NCI-H510A (cell line): Measurements from ENCODE around the gene EXD1.
"Not testable (repeated sequence)": the region's sequence is repeated elsewhere in the genome, so short reads cannot be mapped to it uniquely, and the experiment has no call there.

ENCODE experiments used
- DNase-seq: peaks from one replicate; lab custom pipeline; 2025; lab: John Stamatoyannopoulos, UW

The EXD1 gene, protein sequence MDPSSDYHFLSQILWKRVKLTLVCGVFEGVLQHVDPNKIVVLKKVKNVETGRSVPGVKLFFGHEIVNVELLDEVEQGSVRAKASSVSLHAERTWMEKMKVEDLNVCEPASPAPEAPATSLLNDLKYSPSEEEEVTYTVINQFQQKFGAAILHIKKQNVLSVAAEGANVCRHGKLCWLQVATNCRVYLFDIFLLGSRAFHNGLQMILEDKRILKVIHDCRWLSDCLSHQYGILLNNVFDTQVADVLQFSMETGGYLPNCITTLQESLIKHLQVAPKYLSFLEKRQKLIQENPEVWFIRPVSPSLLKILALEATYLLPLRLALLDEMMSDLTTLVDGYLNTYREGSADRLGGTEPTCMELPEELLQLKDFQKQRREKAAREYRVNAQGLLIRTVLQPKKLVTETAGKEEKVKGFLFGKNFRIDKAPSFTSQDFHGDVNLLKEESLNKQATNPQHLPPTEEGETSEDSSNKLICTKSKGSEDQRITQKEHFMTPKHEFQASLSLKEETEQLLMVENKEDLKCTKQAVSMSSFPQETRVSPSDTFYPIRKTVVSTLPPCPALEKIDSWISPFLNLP

DNA sequence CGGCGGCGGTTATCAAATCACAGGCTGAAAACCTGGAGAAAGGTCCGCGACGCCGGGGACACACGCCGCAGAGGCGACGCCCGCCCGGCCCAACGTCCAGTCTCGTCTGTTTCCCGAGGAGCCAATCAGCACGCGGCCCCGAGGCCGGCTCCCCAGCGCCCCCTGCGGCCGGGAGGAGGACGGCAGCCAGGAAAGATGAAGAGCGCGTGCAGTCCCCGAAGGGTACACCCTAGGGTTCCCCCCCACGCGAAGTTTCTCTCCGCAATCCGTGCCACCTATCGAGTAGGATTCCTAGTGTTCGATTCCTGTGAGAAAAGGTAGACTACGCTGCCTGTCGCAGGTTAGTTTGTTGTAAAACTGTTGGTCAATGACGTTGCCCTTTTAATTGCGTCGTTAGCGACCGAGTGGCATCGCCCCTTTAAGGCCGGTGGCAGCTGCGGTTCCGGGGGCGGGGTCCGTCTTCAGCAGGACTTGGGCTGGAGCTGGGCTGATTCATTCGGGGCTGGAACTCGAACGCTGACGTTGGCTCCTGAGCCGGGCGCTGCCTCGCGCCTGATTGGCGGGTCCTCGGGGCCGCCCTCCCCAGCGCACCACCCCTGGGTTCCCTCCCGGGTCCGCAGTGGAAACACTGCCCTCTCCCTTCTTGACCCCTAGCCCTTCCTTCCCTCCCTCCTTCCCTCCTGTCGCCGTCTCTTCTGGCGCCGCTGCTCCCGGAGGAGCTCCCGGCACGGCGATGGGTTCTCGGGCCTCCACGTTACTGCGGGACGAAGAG lies at the start of gene EXD1, which contains the start of gene CHP1:
Gene EXD1, minus strand, starts transcription at position 108 of the 772 bp plus-strand sequence. CDS start 4,182 bp downstream, outside the sequence.
Gene CHP1, plus strand, starts transcription at position 619 of the 772 bp plus-strand sequence. Its CDS starts 115 bp downstream, at position 734.
- peak; percentile 92 for DNase-seq

DNA sequence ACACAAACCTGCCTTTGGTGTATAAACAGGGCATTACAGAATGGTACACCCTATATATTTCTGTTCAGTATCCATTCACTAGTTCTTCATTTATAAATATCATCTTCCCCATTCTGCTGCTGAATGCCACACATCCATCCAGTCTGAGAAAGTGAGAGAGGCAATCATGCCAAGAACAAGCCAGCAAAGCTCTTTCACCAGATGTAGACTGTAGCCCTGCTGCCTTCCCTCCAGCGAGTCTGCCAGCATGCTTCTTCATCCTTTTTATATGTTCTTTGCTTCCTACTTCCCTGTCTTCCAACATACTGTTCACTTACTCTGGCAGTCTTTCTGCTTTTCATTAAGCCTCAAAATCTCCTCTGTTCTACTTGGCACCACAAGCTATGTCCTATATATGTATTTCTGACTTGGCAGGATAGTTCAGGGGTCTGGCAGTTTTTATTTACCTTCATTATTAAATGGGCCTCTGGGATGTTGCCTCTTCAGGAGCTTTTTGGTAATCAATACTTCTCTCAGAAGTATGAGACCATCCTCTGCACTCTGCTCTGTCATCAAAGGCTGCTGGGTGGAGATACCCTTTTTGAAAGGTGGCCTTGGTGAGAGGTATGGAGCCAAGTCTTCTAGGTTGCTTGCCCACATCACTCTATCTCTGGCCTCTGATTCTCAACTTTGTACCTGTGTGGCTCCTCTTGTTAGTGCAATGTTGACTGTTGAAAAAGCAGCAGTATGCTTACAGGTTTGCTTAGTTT lies 49.2 kb upstream of the EXD1 start:
- no peak for DNase-seq

DNA sequence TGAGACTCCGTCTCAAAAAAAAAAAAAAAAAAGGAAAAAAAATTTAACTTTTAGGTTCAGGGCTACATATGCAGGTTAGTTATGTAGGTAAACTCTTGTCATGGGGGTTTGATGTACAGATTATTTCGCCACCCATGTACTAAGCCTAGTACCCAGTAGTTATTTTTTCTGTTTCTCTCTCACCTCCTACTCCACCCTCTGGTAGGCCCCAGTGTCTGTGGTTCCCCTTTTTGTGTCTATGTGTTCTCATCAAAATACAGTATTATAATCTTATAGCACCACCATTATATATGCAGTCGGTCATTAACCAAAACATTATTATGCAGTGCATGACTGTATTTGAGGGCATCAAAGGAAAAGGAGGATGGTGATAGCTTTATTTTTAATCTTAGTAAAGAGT lies 47.8 kb upstream of the EXD1 start:
- no peak for DNase-seq

DNA sequence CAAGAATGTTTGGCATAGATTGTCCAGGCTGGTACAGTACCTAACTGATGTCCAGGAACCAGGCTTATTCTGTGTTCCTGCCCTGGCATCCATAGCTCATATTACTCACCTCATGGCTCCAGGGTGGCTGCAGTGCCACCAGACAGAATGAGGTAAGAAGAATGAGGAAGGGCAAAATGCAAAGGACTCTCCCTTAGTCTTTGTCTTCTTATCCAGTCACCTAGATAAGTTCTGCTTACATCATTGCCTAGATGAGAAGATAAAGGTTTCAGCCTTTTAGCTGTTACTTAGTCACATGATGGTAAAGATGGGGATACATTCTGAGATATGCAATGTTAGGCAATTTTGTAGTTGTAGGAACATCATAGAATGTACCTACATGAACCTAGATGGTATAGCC lies 46.3 kb upstream of the EXD1 start:
- no peak for DNase-seq

DNA sequence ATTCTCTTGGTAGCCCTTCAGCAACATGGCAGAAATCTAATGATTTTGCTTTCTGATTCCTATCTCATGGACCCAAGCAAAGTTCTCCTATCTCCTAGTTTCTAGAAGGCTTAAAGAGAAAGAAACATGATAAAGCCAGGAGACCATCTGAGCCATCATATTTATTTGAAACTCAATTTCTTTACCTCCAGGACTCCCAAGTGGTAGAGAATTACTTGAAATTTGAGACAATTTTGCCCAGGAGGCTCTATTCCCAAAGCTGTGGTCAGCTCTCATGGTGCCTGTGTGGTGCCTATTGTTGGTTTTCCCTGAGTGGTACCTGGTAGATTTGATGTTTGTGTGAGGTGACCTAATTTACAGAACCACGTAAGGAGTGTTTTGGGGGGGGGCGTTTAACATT lies 39.3 kb upstream of the EXD1 start:
- DNase-seq: no peak

DNA sequence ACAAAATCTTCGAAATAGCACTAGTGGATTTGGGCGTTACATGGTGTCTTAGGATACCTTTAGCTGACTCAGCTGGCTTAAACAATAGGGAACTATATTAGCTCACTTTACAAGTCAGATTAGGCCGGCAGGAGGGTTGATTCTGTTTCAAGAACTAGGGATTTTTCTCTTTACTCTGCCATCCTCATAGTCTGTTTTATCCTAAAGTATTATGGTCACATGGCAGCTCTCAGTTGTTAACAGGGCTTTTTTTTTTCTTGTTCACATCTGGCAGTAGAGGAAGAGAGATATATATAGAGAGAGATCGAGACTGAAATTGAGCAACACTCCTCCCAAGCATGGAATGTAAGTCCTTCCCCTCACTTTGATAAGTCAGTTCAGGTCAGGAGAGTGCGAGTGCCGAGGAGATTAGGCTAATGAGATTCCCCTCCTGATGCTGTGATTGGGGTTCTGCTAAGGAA lies 33.4 kb upstream of the EXD1 start:
- DNase-seq: no peak

DNA sequence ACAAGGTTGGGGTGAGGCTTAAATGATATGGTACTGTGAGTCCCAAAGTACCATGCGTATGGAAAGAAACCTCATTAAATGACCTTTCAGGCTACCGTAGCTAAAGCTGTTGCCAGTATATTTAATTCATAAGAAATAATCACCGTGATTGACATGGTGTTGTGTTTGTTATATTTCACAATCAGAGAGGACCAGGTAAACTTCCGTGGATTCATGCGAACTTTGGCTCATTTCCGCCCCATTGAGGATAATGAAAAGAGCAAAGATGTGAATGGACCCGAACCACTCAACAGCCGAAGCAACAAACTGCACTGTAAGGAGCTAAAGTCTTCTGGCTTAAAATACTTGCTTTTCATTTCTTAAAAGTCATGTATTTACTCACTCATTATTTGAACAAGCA lies 32.0 kb upstream of the EXD1 start:
- no peak for DNase-seq

DNA sequence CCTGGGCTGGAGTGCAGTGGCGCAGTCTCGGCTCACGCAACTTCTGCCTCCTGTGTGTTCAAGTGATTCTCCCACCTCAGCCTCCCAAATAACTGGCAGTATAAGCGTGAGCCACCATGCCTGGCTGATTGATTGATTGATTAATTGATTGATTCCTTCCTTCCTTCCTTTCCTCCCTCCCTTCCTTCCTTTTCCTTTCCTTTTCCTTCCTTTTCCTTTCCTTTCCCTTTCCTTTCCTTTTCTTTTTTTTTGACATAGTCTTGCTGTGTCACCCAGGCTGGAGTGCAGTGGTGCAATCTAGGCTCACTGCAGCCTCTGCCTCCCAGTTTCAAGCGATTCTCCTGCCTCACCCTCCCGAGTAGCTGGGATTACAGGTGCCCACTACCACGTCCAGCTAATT lies 30.4 kb upstream of the EXD1 start:
- not testable (repeated sequence) for DNase-seq

DNA sequence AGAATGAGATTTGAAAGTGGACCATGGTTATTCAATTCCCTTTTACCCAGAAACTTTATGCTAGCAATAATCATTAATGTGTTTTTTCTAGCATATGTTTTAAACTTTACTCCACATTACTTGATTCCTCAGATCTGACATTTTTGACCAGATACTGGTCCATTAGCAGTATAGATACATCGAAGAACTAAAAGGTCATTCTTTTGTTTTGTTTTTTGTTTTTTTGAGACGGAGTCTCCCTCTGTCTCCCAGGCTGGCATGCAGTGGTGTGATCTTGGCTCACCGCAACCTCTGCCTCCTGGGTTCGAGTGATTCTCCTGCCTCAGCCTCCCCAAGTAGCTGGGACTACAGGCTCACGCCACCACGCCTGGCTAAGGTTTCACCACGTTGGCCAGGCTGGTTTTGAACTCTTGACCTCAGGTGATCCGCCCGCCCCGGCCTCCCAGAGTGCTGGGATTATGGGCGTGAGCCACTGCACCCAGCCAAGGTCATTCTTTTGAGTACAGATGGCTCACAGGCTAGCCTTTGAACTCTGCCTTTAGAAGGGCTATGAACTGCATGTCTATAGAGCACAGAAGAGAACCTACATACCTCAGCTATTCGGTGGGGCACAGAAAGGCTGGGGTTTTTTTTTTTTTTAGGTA lies 29.1 kb upstream of the EXD1 start:
- no peak for DNase-seq

DNA sequence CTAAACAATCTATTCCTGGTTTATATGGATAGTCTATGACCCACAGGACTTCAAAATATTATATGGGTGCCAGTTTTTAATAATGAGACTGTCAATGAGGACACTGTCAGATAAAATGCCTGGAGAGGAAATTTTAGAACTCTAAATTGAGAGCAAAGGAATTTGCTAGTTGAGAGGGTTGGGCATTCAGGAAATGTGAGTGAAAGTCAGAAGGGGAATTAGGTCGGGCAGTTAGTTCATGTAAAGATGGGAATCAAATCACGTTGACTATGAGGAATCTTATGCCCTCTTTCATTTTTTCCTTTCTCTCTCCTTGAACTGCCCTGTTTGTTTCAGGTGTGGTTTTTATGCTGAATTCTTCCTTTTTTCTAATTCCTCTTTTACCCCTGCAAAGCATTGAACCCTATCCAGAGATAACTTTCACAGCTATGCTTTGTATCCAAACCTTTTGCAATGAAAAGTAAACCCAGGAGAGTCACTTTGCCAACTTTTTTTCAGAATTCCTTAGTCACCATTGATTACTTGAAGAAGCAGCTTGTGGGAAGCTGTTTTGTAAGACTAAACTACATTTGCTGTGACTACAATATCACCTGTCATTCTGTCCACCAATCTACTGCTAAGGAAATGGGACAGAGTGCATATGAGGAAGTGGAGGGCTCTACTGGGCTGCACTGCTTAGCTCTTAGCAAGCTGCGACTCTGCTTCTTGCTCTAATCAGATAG lies 28.4 kb upstream of the EXD1 start:
- no peak for DNase-seq

DNA sequence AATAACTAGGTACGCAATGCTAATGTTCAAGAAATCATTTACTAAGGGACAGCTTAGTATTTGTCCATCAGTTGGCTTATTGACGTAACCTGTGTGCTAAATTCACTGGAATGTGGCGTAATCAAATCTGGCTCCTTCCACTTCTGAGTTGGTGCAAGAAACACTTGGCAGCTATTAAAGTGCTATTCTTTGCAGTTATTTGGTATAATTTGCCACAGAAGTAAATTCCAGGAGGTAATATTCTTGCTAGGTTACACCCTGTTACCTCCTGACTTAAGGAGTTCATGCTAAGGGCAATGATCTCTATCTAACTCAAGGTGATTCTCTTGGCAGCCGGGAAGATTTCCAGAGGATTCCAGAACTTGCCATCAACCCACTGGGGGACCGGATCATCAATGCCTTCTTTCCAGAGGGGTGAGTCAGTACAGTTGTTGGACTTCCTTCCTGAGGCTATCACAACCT lies 26.1 kb upstream of the EXD1 start:
- no peak for DNase-seq

DNA sequence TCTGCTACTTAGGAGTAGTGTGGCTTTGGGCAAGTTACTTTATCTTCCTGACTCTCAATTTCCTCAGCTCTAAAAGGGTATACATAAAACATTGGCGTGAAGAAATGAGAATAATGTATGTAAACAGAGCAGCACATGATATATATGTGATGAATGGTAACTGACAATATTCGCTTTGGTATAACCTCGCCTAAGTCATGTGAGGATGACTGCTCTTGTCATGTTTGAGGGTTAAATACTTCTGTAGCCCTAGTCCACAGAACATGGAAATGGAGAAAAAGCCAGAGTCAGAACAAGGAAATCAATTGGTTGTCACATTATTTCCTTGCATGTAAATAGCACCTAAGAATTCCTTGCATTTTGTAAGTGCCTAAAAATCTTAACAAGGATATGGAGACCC lies 25.5 kb upstream of the EXD1 start:
- no peak for DNase-seq

DNA sequence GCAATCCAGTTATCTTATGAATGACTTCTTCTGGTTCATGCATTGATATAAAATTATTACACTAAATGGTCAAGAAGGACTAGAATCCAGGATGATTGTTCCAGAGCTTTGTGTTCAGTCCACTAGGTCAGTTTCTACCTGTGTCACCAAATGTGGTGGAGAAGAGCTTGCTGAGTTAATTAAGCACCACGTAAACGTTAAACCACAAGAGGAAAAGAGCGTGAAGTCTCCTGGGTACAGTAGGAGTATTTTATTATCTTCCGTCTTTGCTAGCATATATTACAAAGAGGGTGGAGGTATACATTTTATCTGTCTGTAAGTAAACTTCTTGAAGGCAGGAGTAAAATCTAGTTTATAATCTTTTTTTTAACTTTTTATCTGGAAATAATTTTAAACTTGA lies 24.0 kb upstream of the EXD1 start:
- no peak for DNase-seq

DNA sequence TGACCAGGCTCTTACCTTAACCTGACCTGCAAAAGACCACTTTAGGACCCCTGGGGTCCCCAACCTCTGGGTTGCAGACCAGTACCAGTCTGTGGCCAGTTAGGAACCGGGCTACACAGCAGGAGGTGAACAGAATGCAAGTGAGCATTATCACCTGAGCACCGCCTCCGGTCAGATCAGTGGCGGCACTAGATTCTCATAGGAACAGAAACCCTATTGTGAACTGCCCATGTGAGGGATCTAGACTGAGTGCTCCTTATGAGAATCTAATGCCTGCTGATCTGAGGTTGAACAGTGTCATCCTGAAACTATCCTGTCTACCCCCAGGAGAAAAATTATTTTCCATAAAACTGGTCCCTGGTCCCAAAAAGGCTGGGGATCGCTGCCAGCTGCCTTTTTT lies 20.9 kb upstream of the EXD1 start:
- no peak for DNase-seq

DNA sequence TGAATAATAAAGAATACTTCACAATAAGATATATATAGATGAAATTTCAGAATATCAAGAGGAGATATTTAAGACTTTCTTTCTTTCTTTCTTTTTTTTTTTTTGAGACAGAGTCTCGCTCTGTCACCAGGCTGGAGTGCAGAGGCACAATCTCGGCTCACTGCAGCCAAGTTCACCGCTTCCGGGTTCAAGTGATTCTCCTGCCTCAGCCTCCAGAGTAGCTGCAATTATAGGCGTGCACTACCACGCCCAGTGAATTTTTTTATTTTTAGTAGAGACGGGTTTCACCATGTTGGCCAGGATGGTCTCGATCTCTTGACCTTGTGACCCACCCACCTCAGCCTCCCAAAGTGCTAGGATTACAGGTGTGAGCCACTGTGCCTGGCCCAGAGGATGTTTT lies 20.2 kb upstream of the EXD1 start:
- not testable (repeated sequence) for DNase-seq

DNA sequence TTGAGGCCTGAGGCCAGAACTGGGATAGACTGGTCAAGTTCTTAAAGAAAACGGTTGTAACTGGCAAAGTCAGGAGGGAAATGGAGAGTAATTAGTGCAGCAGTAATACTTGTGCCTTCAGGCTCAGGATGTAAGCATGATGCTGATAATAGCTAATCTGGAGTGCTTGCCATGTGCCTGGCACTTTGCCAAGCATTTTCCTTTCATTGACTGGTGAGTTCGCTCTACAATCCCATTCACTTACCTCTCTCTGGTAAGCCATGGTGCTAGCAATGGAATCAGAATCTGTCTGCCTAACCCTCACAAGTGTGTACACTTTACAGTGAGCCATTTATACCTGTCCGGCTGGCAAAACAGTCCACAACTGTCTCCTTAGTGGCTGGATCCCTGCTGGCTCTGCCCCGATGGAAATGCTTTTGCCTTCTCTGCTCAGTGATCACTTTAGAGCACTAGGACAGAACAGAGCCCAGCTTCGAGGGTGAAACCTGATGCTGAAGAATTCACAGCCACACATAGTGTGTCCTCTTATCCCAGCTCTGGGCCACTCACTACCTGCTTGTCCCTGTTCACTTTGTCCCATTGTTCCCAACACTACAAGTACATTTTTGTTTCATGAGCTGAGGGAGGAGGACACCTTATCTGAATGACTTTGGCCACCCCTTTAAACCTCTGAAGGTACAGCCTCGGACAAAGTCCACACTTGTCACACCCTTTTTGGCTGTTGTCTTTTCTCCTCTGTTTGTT lies 10.8 kb upstream of the EXD1 start:
- peak; percentile 25 for DNase-seq

DNA sequence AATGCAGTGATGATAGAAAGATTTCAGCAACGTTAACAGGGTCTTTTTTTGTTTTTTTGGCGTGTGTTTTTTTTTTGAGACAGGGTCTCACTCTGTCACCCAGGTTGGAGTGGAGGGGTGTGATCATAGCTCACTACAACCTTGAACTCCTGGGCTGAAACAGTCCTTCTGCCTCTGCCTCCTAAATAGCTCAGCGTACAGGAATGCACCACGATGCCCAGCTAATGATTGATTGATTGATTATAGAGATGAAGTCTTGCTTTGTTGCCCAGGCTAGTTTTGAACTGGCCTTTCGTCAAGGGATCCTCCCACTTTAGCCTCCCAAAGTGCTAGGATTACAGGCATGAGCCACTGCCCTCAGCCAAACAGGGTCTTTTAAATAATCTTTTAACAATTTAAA lies 7.5 kb upstream of the EXD1 start:
- DNase-seq: no peak

DNA sequence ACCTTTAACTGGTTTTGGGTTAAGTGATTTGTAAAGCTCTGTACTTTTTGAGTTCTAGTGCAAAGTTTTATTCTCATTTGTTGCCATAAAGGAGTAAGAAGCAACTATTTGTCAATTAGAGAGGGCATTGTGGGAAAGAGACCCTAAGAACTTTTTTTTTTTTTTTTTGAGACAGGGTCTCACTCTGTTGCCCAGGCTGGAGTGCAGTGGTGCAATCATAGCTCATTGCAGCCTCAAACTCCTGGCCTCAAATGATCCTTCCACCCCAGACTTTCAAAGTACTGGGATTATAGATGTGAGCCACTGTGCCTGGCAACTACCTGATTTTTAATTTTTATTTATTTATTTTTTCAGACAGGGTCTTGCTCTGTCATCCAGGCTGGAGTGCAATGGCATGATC lies 5.4 kb upstream of the EXD1 start:
- DNase-seq: no peak

DNA sequence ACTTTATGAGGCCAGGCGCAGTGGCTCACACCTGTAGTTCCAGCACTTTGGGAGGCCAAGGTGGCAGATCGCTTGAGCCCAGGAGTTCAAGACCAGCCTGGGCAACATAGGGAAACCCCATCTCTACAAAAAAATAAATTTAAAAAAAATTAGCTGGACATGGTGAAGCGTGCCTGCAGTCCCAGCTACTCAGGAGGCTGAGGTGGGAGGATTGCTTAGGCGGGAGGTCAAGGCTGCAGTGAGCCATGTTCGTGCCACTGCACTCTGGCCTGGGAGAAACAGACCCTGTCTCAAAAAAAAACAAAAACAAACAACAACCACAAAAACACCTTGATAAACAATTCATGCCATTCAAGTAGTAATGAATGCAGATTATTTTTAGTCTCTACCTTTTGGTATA lies 4.7 kb upstream of the EXD1 start:
- DNase-seq: not testable (repeated sequence)

DNA sequence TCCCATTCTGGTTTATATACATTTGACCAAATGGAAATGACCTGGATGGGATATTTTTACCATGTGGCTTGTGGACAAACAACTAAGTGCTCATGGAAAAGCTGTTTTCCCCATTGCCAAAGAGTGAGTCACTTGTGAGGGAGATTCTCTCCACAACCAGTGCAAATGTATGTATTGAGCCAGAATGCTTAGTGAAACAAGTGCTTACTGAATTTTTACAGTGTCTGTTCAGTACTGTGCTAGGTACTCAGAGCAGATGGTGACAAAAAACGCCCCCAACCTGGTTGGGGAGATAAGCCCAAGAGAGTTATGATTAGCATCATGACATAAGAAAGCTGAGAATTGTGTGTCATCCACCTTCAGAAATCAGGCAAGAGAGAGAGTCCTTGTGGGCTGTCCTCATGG lies 2.8 kb upstream of the EXD1 start:
- DNase-seq: no peak
